GM19238 (cell line): ENCODE data around the gene DAAM1.

Experiments used
- DNase-seq: peaks from one replicate; pipeline ENCODE4 v3.0.0; 2011; ENCODE audit warnings: low spot score; ENCODE audit not compliant: insufficient read length

Gene DAAM1

DNA sequence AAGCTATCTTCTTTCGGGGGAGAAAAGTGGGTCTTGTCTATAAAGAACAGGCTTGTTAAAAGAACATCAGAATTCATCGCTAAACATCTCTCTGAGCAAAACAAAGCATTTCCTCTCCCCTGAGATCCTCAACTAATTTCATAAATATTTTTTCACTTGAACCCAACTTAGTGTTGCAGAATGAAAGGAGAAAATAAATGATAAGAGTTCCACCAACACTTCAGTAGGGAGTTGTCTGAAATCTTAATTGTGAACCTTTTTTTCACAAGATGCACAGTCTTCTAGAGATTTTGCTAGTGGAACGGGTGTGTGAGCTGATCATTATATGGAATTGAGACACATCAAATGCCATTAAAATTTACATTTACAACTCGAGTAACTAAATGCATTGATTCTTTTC lies 1.3 kb upstream of the DAAM1 start:
- no peak for DNase-seq

DNA sequence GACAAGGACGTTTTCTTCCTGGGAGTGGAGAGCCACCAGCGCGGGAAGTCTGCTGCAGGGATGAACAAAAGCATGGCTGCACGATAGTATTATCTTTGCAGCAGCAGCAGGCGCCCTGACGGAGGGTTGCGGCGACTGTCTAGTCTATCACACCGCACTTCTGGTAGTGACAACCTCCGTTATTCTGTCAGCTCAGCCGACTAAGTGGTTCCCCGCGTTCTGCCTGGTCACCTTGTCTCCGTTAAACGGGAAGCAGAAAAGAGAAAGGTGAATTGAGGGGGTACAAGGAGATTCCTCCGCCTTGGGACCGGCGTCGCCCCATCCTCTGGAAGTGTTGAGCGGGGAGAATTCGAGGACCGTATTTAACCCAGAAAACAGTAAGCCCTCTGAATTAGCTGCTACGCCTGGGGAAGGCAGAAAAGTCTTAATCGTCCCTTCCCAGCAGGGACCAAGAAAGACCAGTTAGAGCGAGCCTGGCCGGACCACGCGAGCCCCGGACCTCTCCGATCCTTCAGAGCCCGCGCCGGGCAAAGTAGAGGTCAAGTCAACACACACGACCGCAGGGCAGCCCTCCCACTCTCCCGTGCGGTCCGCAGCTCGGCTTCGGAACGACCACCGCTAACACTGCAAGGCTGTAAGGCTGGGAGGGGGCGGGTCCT lies 536 bp upstream of the DAAM1 start:
- DNase-seq = no peak

GRCh38 chr14:59189091-59189785 lies 771 bp downstream of the DAAM1 start:
- peak; percentile 16 for DNase-seq

DNA sequence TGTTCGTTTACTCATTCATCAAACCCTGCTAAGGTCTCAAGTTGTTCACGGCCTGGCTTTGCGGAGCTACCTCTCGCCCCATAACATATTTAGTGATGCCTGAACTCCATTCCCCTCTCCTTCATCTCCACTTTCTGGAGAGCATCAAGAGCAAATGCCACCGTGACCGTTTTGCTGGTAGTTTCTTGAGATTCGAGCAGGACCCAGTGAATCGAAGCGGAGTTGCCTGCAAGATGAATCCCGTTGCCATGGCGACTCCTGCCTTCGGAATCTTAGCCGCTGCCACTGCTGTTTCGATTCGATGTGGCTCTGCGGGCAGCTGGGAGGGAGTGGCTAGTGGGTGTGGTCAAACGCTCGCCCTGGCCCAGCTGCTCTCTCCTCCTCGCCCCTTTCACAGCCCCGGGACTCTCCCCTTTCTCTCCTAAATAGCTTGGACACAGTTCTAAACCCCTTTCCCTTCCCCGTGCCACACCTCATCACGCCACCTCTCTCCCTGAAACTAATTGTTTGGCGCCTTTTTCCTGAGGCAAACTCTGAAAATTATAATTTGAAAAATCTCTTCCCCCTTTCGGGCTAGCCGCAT lies 1.4 kb downstream of the DAAM1 start:
- DNase-seq = peak; percentile 75

DNA sequence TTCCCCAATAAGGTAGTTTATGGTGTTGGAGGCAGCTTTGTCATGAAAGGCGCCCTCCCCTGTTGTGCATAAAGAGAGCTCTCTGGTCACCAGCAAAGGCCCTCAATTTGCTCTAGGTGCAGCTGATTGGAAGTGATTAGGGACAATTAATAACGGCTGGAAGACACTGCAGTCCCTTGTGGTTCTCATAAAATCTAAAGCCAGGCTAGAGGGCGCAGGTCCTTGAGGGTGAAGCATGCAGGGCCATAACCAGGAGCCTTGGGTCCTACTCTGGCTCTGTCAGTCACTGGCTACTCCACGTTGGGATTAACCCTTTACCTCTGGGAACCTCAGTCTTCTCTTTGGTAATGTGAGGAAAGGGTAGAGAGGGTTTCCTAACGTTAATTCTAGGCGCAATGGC lies 1.9 kb downstream of the DAAM1 start:
- no peak for DNase-seq

DNA sequence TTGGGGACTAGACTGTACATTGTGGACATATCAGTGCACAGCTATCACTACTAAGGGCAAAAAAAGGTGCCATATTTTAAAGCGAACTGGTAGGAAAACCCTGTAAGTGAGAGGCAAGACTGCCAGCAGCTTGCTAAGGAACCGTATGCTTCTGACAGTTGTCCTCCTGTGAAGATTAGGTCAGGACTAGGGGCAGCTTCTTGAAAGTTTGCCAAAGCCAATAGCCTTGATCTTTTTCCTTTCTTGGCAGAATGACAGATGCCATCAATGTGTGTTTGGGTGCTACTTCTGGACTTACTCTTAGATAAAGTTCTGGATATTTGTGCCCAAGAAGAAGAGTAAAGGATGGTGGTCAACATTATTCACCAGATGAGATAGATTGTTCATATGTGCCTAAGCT lies 7.4 kb downstream of the DAAM1 start:
- no peak for DNase-seq

- no peak for DNase-seq
These were observed 9.3 kb downstream of the DAAM1 start for GRCh38 chr14:59197695-59198262.

DNA sequence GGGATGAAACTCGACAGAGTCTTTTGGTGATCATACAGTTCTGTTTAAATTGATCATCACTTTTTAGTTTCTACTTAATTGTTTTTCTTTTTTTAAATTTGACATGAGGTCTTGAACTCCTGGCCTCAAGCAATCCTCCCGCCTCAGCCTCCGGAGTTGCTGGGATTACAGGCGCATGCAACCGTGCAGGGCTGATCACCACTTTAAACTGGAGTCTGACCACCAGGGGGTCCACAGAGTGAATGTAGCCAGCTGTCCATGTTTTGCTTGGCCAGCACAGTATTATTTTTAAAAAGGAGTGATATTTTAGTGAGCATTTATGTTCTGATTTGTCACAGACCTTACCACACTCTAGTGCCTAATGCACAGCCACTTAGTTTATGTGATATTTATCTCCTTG lies 10.7 kb downstream of the DAAM1 start:
- no peak for DNase-seq

- DNase-seq = no peak
These were observed 11.1 kb downstream of the DAAM1 start for GRCh38 chr14:59199614-59200013.

- DNase-seq = no peak
These were observed 11.7 kb downstream of the DAAM1 start for GRCh38 chr14:59200195-59200594.

DNA sequence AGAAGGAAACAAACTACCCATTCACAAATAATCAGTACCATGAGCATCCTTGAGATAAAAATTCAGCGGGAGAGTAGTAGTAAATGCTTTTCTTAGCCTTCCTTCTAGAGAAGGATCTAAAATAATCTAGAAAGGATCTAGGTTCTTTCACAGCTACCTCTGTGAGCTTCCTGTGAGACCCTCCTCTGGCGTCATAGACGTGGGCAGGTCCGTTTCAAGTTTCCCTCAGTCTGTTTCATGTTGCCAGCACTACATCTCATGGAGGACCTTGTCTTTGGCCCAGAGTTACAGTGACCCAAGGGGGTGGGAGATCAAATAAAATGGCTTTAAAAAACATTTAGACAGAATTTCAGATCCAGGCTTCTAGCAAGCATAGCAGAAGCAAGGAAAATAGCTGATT lies 13.6 kb downstream of the DAAM1 start:
- no peak for DNase-seq

DNA sequence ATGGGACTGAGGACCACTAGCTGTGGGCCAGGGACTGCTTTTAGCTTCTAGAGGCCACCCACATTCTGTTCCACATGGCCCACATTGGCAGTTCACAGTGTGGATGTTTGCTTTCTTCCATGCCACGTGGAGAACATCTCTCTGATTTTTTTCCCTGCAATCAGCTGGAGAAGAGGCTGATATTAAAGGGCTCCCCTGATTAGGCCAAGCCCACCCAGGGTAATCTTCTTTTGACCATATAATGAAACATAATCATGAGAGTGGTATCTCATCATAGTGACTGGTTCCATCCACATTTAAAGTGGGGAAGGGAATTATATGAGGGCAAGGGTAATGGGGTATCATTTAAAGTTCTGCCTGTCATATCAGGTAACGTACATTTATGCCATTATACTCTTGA lies 15.8 kb downstream of the DAAM1 start:
- DNase-seq = no peak

DNA sequence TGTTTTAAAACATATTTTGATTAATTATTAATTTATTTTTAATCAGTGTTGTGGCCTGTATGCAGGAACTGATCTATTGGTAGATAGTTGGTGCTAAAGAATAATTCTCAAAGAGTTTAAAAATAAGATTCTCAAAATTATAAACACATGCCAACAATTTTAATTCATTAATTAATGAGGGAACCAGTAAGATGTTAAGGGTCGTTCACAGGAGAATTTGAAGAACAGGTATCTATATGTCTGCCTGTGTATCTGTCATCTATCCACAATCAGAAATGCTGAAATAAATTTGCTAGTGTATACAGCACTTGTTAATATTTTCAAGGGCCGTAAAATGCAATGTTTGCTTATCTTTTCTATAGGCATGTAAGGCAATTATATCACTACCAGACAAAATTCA lies 18.4 kb downstream of the DAAM1 start:
- DNase-seq = no peak

GRCh38 chr14:59207506-59207933 lies 19.1 kb downstream of the DAAM1 start:
- DNase-seq = no peak

GRCh38 chr14:59208224-59208814 lies 19.9 kb downstream of the DAAM1 start:
- no peak for DNase-seq

DNA sequence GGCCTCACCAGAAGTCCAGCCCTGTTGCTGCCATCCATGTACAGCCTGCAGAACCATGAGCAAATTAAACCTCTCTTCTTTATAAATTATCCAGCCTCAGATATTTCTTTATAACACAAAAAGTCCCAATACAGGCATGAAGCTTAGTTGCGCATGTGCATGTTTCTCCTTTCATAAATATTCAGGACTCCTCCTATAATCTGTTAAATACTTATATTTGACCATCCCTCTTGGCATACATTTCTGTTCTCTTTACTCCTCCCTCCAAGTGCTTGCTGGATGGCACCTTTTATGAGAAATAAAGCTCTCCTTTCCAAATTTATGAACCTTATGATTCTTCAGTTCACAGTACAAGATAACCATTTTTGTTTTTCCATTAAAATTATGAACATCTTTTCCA lies 20.5 kb downstream of the DAAM1 start:
- DNase-seq = no peak

DNA sequence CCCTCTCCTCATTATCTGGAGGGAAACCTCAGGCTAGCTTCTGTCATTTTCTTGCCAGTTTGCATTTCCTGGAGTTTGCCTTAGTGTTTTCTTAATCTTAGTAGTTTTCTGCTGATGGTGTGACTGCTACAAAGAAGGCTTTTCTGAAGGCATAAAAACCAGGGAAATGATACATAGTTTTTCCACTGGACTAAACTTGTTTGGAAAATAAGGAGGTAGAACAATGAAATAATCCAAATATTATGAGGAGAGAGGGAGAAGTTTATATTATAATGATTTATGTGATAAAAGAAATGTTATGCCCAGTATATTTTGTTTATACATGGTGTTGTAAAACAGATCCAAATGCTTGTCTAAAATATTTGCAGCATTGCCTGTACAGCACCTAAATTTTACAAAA lies 22.2 kb downstream of the DAAM1 start:
- DNase-seq = no peak

DNA sequence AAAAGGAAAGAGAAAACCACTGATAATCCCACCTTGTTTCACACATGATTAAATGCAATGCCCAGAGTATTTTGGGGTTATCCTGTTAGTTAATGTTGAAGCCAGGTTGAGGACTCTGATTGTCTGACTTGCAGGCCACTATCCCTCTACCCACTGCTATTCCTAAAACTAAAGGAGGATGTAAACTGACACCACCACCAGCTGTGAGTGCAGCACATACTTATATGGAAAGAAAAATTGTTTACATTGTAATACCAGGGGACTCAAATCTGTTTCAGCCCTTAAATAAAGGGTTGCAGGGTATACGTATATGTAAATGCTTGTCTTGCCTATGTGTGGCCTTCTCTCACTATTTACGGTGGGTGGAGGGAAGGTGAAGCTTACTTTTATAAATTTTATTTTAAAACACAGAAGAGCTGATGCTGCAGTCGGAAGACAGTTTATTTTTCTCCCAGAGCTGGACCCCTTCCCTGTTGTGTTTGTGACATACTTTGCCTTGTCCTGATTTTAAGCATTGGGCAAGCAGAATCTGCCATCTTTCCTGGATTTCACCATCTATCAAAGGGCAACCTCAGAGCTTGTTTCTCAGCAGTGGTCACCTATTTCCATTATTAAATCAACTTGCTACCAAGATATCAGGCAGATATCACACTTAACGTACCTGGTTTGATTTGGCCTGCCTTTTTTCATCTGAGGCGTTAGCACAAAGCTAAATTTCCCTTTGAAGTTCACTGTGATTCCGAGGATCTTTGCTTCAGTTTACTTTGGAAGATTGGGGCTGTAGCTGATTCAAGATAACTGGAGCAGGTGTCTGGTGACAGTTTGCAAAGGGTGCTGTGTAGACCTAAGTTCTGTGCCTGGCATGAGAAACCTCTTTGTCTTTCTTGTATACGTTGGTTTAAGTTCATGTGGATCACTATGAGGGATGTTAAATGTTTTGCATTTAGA lies 25.2 kb downstream of the DAAM1 start:
- DNase-seq = no peak

DNA sequence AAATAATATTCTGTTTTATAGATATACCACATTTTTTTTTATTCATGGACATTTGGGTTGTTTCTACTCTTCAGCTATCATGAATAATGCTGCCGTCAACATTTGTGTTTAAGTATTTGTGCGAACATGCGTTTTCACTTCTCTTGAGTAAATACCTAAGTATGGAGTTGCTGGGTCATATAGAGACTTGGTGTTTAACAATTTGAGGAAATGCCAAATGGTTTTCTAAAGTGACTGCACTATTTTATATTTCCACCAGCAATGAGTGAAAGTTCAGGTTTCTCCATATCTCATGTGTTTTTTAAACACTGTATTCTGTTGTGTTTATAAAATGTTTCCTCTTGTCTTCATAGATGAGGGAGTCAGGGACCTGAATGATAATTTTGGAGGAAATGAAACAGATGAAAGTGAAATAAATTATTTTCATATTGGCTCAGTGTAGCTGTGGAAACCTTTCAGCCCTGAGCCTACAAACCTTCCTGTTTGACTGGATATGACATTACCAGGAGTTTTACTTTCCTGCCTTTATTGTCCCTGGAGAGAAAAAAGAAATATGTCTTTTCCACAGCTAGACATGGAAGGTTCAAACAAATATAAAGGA lies 26.3 kb downstream of the DAAM1 start:
- no peak for DNase-seq

DNA sequence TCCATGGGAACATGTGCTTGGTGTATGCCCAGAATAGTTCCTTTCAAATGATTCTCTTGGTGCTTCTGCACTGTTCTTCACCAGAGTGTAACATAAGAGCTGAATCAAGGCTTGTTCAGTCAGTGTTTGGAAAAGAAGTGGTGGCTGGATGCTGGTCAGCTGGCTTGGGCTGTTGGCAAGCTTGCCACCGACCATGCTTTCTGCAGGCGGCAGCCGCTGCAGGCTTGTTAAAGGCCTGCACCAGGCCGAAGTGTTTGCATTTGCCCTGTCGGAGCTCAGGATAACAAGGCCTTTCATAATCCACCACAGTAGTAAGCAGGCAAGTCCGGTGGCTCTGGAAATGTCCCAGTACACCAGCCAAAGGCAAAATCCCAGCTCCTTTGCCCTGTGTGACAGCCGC lies 26.9 kb downstream of the DAAM1 start:
- no peak for DNase-seq

GRCh38 chr14:59215757-59216156 lies 27.3 kb downstream of the DAAM1 start:
- DNase-seq = no peak
